Measurements from ENCODE around the gene TRIM5. TPM values are rescaled to one million over a fixed set of nuclear protein-coding genes. Genes with fewer than 3 reads are reported as not detected.

The TRIM5 gene
- 1 to 10 TPM; 5.9 to 8.0 TPM for total RNA-seq
- 21.5 TPM for polyA plus RNA-seq (2013, experiment 1 of 2)
- 17.8 TPM for polyA plus RNA-seq (2013, experiment 2 of 2)
- 6.8 to 87.8 (median 31.1) reads per million in 172 experiments for total RNA-seq

- Histone ChIP-seq H3K36me3 (ENCODE audit: insufficient read depth, low read length) (peaks cover 7% of the 10 kb centered on the region), H3K4me3 (ENCODE audit: low read length) (peak within 1 kb of the TSS; percentile 72), H3K9me3 (ENCODE audit: control insufficient read depth in 1 of 2, insufficient read depth in 1 of 2, low read length in 2 of 2) (no peaks in the 10 kb centered on the region), H3K27me3 (ENCODE audit: control insufficient read depth in 1 of 2, insufficient read depth in 2 of 2, low read length in 2 of 2) (no peaks in the 10 kb centered on the region), H3K4me1 (ENCODE audit: insufficient read depth, low read length) (peaks cover 38% of the 10 kb centered on the region), H3K27ac (ENCODE audit: low read depth in 1 of 2, low read length in 2 of 2) (peak within 1 kb of the TSS; percentile 89 to 90)
- peaks cover 34% of the 10 kb centered on the region for H3K36me3 Mint-ChIP-seq (ENCODE audit: low read depth)
- H3K27me3 Mint-ChIP-seq, result no peaks in the 10 kb centered on the region
- DNase-seq (peak; percentile 54 to 92 (median 72)), ATAC-seq (ENCODE audit: poor library complexity) (peak; percentile 84)
- H3K4me3 Mint-ChIP-seq, result peak within 1 kb of the TSS; percentile 94
- peak; percentile 76 for TF ChIP-seq CTCF (IDR thresholded peaks at IDR 0.05)
- ChIA-PET POLR2A (interaction anchor here (0.6 to 1.8 kb wide), 14 partner anchors 9 to 85 kb away, joined by 3 to 8 read pairs (median 4); partner anchors contain the start of gene TRIM34), CTCF (interaction anchor here (0.6 to 2.6 kb wide), 12 partner anchors 9 to 108 kb away, joined by 3 to 12 read pairs (median 4); partner anchors contain the start of gene TRIM34)
- peak within 1 kb of the TSS; percentile 88 for H3K27ac Mint-ChIP-seq
- intact Hi-C loops (cut with DNase I, micrococcal nuclease), result loop anchor here (1.0 to 10.0 kb wide), 8 partner anchors 27 to 1290 kb away; partner anchors contain the start of genes OR52N2 (in 2 of the 2), TRIM34 (in 2 of the 2), CNGA4 (in 1 of the 2) and FHIP1B (in 1 of the 2)
- H3K4me1 Mint-ChIP-seq (ENCODE audit: low read depth), result peaks cover 70% of the 10 kb centered on the region
- no peaks in the 10 kb centered on the region for H3K9me3 Mint-ChIP-seq
Measured at GRCh38 chr11:5684646-5685362, at the start of gene TRIM5. Gene TRIM5, minus strand, starts transcription at chr11:5685074. Its CDS starts 4,897 bp downstream, at chr11:5680177.

GRCh38 chr11:5727691-5728090, 42.8 kb upstream of the TRIM5 start:
- H3K4me3 Mint-ChIP-seq, result no peak overlapping the region
- CTCF ChIA-PET, result no interaction called here

GRCh38 chr11:5726351-5726750, 41.5 kb upstream of the TRIM5 start:
- H3K9me3 Mint-ChIP-seq, result no peaks in the 10 kb centered on the region
- DNase-seq, result no peak
- no peak overlapping the region for H3K27ac Mint-ChIP-seq
- no peaks in the 10 kb centered on the region for H3K27me3 Mint-ChIP-seq
- Histone ChIP-seq H3K27ac (ENCODE audit: low read depth in 1 of 2, low read length in 2 of 2) (no peak overlapping the region), H3K4me3 (ENCODE audit: low read length) (no peak overlapping the region), H3K4me1 (ENCODE audit: insufficient read depth, low read length) (no peaks in the 10 kb centered on the region), H3K36me3 (ENCODE audit: insufficient read depth, low read length) (no peaks in the 10 kb centered on the region), H3K27me3 (ENCODE audit: control insufficient read depth in 1 of 2, insufficient read depth in 2 of 2, low read length in 2 of 2) (no peaks in the 10 kb centered on the region), H3K9me3 (ENCODE audit: control insufficient read depth in 1 of 2, insufficient read depth in 1 of 2, low read length in 2 of 2) (no peaks in the 10 kb centered on the region)
- H3K36me3 Mint-ChIP-seq (ENCODE audit: low read depth), result no peaks in the 10 kb centered on the region
- POLR2A ChIA-PET, result no interaction called here
- CTCF ChIA-PET, result no interaction called here
- intact Hi-C loops (cut with DNase I, micrococcal nuclease), result loop anchor here in 1 of 2 experiments (10.0 kb wide), 1 partner anchor 242 kb away; the partner anchor contains the start of gene OR52D1
- no peak overlapping the region for H3K4me3 Mint-ChIP-seq
- H3K4me1 Mint-ChIP-seq (ENCODE audit: low read depth), result no peaks in the 10 kb centered on the region
- ATAC-seq (ENCODE audit: poor library complexity), result no peak
- TF ChIP-seq CTCF (IDR thresholded peaks at IDR 0.05), result no peak

More at GRCh38 chr11:5727691-5728090, 42.8 kb upstream of the TRIM5 start:
- H3K9me3 ChIP-seq (ENCODE audit: control insufficient read depth in 1 of 2, insufficient read depth in 1 of 2, low read length in 2 of 2), result no peaks in the 10 kb centered on the region
- Mint-ChIP-seq H3K4me1 (ENCODE audit: low read depth) (no peaks in the 10 kb centered on the region), H3K9me3 (no peaks in the 10 kb centered on the region), H3K27ac (no peak overlapping the region), H3K27me3 (no peaks in the 10 kb centered on the region), H3K36me3 (ENCODE audit: low read depth) (no peaks in the 10 kb centered on the region)
- no peak overlapping the region for H3K27ac ChIP-seq (ENCODE audit: low read depth in 1 of 2, low read length in 2 of 2)
- TF ChIP-seq CTCF (IDR thresholded peaks at IDR 0.05), result no peak
- H3K36me3 ChIP-seq (ENCODE audit: insufficient read depth, low read length), result no peaks in the 10 kb centered on the region
- no peak for DNase-seq
- intact Hi-C loops (cut with DNase I, micrococcal nuclease), result loop anchor here in 1 of 2 experiments (10.0 kb wide), 1 partner anchor 243 kb away; the partner anchor contains the start of gene OR52D1
- no peaks in the 10 kb centered on the region for H3K27me3 ChIP-seq (ENCODE audit: control insufficient read depth in 1 of 2, insufficient read depth in 2 of 2, low read length in 2 of 2)
- POLR2A ChIA-PET, result no interaction called here
- no peak for ATAC-seq (ENCODE audit: poor library complexity)
- no peak overlapping the region for H3K4me3 ChIP-seq (ENCODE audit: low read length)
- no peaks in the 10 kb centered on the region for H3K4me1 ChIP-seq (ENCODE audit: insufficient read depth, low read length)
